Measurements from ENCODE around the gene KPNA6.
"Not testable (repeated sequence)": the region's sequence is repeated elsewhere in the genome, so short reads cannot be mapped to it uniquely, and the experiment has no call there.

GRCh38 chr1:32123361-32123760 lies 15.5 kb downstream of the KPNA6 start:
- TF ChIP-seq CTCF (IDR thresholded peaks at IDR 0.05; ENCODE audit: borderline replicate concordance, extremely low read depth, low read length, poor library complexity, severe bottlenecking); EZH2 (IDR thresholded peaks at IDR 0.05; ENCODE audit: borderline replicate concordance, low read depth, low read length, severe bottlenecking): not testable (repeated sequence)
